DMS79 (cell line): Measurements from ENCODE around the gene RNPEPL1.
"Not testable (repeated sequence)": the region's sequence is repeated elsewhere in the genome, so short reads cannot be mapped to it uniquely, and the experiment has no call there.

Source experiments
- DNase-seq: peaks from one replicate; lab custom pipeline; 2025; lab: John Stamatoyannopoulos, UW

Gene RNPEPL1

GRCh38 chr2:240539101-240539500 lies 29.2 kb upstream of the RNPEPL1 start:
- not testable (repeated sequence) for DNase-seq

DNA sequence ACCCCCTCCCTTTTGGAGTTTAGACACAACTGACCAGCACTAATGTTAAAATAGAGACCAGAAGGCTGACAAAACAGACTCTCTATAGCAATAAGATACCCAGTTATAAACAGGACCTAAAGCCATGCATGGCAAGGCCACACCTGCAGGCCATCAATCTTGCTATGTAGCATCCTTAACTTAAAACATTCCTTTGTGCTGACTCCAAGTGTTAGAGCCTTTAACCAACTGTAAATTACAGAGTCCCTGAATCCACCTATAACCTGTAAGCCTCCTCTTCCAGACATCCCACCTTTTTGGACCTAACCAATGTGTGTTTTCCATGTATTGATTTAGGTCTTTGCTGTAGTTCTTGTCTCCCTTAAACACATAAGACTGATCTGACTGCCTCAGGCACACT lies 28.4 kb upstream of the RNPEPL1 start:
- no peak for DNase-seq

GRCh38 chr2:240551288-240551687 lies 17.0 kb upstream of the RNPEPL1 start:
- no peak for DNase-seq

DNA sequence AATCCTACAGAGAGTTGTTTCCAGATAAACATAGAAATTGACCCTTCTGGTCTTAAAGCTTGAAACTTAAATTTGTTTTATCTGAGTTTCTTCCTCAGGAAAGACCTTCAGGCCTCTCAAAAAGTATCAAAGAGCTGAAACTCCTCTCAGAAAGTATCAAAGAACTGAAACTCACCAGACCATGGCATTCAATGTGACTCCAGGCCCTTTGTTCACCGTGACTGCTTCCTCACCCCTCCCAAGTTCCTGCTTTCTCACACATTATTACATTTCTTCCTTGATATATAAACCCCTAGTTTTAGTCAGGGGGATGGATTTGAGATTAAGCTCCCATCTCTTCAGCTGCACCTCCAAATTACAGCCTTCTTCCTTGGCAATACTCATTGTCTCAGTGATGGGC lies 16.5 kb upstream of the RNPEPL1 start:
- no peak for DNase-seq

- DNase-seq: no peak
Observed at GRCh38 chr2:240553956-240554480, 14.3 kb upstream of the RNPEPL1 start.

DNA sequence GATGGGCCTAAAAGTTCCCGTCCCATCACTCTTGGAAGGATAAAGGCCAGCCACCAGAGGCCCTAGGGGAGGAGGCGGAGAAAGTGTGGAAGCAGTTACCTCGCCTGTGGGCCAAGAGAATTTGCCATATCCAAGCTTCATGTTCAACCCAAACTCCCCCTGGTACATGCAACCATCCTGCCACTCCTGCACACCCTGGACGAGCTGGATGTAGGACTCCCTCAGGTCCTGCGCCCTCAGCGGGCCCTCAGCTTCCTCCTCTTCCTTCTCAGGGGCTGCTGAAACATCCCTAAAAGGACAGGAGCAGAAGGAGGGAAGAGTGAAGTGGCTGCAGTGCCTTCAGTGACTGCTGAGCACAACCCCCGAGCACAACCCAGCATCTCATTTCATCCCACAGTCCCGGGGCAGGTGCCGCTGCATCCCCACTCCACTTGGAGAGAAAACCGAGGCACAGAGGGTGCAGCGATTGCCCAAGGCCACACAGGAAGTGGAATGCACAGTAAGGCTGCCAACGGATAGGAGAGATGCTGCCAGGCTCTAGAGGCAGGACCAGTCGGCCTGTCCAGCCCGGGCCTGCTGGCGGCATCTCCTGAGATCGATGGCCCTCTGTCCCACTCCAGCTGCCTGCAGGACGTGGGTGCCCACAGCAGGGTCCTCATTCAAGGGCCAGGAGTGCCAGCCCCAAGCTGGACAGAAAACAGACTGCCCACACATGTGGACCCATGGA lies 13.4 kb upstream of the RNPEPL1 start:
- no peak for DNase-seq

DNA sequence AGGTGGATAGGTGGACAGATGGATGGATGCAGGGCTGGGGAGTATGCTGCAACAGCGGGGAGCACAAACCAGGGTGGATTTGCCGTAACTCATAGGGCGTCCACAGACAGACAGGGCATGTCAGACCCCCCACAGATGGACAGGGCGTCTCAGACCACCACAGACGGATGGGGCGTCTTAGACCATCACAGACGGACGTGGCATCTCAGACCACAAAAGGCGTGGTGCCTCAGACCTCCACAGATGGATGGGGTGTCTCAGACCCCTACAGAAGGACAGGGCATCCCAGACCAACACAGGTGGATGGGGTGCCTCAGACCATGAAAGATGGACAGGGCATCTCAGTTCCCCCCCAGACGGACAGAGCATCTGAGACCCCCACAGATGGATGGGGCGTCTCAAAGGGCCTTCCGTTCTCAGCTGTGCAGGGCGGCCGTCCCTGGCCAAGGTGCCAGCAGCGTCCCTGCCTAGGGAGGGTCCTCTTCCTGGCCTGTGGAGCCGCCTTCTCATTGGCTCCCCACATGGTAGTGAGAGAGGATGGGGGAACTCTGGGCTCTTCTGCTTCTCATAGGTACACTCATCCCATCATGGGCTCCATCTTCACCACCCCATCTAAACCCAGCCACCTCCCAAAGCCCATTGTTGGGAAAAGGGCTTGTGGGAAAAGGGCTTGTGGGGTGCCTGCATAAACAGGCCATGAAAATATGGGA lies 12.6 kb upstream of the RNPEPL1 start:
- DNase-seq: no peak

- DNase-seq: no peak
Observed at GRCh38 chr2:240556553-240557100, 11.7 kb upstream of the RNPEPL1 start.

GRCh38 chr2:240557101-240557751 lies 11.1 kb upstream of the RNPEPL1 start:
- no peak for DNase-seq

GRCh38 chr2:240557808-240558207 lies 10.5 kb upstream of the RNPEPL1 start, which contains the start of gene ANKMY1:
ANKMY1 (minus strand) TSS chr2:240557988; CDS start chr2:240557335, 653 bp downstream.
- DNase-seq: no peak

DNA sequence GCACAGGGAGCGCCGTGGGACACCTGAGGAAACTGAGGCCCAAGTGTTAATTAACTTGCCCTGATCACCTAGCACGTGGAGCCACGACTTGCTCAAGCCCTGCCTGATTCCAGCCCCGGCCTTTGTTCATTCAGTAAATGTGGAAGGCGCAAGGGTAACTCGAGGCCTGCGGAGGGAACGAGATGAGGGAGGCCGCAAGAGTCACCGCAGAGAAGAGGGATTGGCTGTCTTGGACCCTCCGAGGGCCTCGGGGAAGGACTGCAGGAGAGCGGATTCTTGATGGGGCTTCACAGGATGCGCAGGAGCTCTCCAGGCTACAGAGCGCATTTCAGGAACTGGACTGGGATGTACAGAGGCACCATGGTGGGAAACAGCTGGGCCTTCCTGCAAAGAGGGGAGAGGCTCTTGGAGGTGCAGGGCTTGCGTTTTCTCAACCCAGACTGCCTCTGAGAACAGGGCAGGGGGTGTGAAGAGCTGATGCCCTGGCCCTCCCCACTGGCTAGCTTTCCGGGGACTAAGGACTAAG lies 10.0 kb upstream of the RNPEPL1 start:
- DNase-seq: no peak

DNA sequence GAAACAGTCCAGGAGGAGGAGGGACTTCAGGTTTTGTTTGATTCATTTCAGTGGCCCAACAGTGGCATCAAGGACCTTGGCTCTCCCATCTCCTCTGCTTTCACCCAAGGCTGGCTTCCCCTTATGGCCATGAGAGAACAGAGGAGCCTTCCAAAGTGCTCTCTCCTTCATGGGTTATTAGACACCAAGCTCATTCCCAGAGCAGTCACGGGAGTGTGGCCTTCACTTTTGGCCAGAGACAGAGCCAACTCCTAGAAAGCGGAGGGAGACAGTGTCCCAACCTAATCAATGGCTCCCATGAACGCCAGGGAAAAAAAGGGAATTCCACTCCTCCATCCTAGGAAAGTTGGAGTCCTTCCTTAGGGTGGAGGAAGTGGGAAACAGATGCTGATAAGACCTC lies 9.0 kb upstream of the RNPEPL1 start:
- DNase-seq: no peak

DNA sequence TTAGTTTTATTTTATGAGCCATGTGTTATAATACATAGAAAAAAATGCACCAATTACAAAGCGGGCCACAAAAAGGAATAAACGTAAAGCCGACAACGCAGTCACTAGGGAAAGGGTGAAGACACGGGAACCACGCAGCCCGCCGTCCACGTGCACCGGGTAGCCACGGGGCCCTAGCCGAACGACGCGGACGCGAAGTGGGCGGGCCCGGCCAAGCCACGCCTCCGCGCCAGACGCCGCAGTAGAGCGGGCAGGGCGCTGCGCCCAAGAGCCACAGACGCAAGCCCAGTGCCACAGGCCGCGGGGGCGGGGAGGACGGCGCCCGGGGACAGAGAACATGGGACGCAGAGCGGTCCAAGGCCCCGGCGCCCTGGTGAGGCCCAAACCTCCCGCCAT lies 8.2 kb upstream of the RNPEPL1 start, which contains the start of gene DUSP28:
TSS of gene DUSP28 (plus strand) at position 274 of the 396 bp plus-strand sequence. CDS start 328 bp downstream, outside the sequence.
- peak; percentile 39 for DNase-seq

- DNase-seq: peak; percentile 93
Observed at GRCh38 chr2:240560480-240561324, 7.6 kb upstream of the RNPEPL1 start.

- no peak for DNase-seq
Observed at GRCh38 chr2:240561325-240561971, 6.8 kb upstream of the RNPEPL1 start.

- not testable (repeated sequence) for DNase-seq
Observed at GRCh38 chr2:240563231-240563630, 5.1 kb upstream of the RNPEPL1 start.

DNA sequence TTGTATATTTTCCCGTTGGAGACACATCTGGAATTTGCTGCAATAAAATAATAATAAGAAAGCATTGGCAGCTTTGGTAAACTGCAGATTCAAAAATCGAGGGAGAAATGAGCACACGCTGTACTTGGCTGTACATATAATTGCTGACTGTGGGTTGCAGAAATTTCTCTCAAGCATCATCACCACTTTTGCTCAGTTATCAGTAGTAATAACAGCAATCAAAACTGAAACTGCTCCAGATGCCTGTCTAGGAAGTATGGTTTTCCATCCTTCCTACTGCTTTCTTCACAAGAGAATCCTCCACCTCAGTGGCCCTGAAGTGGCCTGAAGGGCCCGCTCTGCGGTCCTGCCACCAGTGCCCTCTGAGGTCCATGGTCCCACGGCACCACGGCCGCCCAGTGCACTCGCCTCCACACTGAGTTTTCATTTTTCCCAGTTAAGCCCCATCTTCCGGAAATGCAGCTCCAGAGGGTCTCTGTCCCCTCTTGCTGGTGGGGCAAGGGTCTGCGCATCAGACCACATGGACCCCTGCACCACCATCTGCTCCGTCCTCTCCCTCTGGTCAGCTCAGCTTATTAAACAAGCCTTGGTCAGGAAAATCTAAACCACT lies 4.2 kb upstream of the RNPEPL1 start:
- DNase-seq: no peak

- DNase-seq: no peak
Observed at GRCh38 chr2:240564561-240565332, 3.5 kb upstream of the RNPEPL1 start.
